H9 (cell line): ENCODE measurements around the gene MBP. TPM values are rescaled to one million over a fixed set of nuclear protein-coding genes. Genes with fewer than 3 reads are reported as not detected.
A peak's percentile ranks its signal among the peaks of the same experiment; 100 is the strongest.

Experiments
- DNase-seq: peaks from one replicate; pipeline ENCODE4 v3.0.0-alpha.2; 2017
- H2AFZ ChIP-seq: one replicate; pipeline ENCODE4 v1.6.1; 2013; ENCODE audit warnings: mild to moderate bottlenecking, low read length, control low read depth, moderate library complexity
- H2AK5ac ChIP-seq: 2 replicates; pipeline ENCODE4 v1.6.1; 2013; ENCODE audit warnings: low read length, control low read depth, mixed read lengths; ENCODE audit not compliant: insufficient read length
- H2BK120ac ChIP-seq: one replicate; pipeline ENCODE4 v1.6.1; 2013; ENCODE audit warnings: low read depth, mild to moderate bottlenecking, low read length, control low read depth, inconsistent platforms; ENCODE audit not compliant: poor library complexity, severe bottlenecking
- H2BK12ac ChIP-seq: 2 replicates; pipeline ENCODE4 v1.6.1; 2013; ENCODE audit warnings: low read length, control low read depth, mixed read lengths, low read depth; ENCODE audit not compliant: insufficient read length
- H2BK15ac ChIP-seq: 2 replicates; pipeline ENCODE4 v1.6.1; 2013; ENCODE audit warnings: low read depth, low read length, control low read depth
- H2BK20ac ChIP-seq: one replicate; pipeline ENCODE4 v1.6.1; 2013; ENCODE audit warnings: low read depth, mild to moderate bottlenecking, low read length, control low read depth, inconsistent platforms; ENCODE audit not compliant: poor library complexity, severe bottlenecking
- H2BK5ac ChIP-seq: 2 replicates; pipeline ENCODE4 v1.6.1; 2013; ENCODE audit warnings: low read length, control low read depth, mixed read lengths; ENCODE audit not compliant: insufficient read length
- H3K14ac ChIP-seq: 2 replicates; pipeline ENCODE4 v1.6.1; 2013; ENCODE audit warnings: low read length, control low read depth; ENCODE audit not compliant: insufficient read depth
- H3K18ac ChIP-seq: 2 replicates; pipeline ENCODE4 v1.6.1; 2013; ENCODE audit warnings: low read depth, mild to moderate bottlenecking, mixed read lengths, low read length, control low read depth; ENCODE audit not compliant: insufficient read length
- H3K23ac ChIP-seq: 2 replicates; pipeline ENCODE4 v1.6.1; 2013; ENCODE audit warnings: low read length, control low read depth, mixed read lengths, low read depth; ENCODE audit not compliant: insufficient read length
- H3K23me2 ChIP-seq: 2 replicates; pipeline ENCODE4 v1.6.1; 2013; ENCODE audit warnings: low read depth, mild to moderate bottlenecking, mixed read lengths, low read length, control low read depth; ENCODE audit not compliant: insufficient read length, poor library complexity, severe bottlenecking
- H3K27ac ChIP-seq: 2 replicates; pipeline ENCODE4 v1.5.1; 2013; ENCODE audit warnings: low read length, control low read depth, mixed read lengths, low read depth; ENCODE audit not compliant: insufficient read length
- H3K27me3 ChIP-seq: 2 replicates; pipeline ENCODE4 v1.6.1; 2013; ENCODE audit warnings: low read length, control low read depth, inconsistent platforms; ENCODE audit not compliant: insufficient read depth
- H3K4ac ChIP-seq: 2 replicates; pipeline ENCODE4 v1.6.1; 2013; ENCODE audit warnings: low read depth, mild to moderate bottlenecking, control low read depth, inconsistent platforms, low read length, moderate library complexity
- H3K4me1 ChIP-seq: 2 replicates; pipeline ENCODE4 v1.6.1; 2013; ENCODE audit warnings: low read length, control low read depth, inconsistent platforms; ENCODE audit not compliant: insufficient read depth
- H3K4me2 ChIP-seq: 2 replicates; pipeline ENCODE4 v1.6.1; 2013; ENCODE audit warnings: low read length, control low read depth, mixed read lengths; ENCODE audit not compliant: insufficient read length, insufficient read depth
- H3K56ac ChIP-seq: 2 replicates; pipeline ENCODE4 v1.6.1; 2013; ENCODE audit warnings: low read depth, mild to moderate bottlenecking, mixed read lengths, low read length, control low read depth; ENCODE audit not compliant: insufficient read length
- H3K79me1 ChIP-seq: 2 replicates; pipeline ENCODE4 v1.6.1; 2013; ENCODE audit warnings: low read depth, mild to moderate bottlenecking, moderate library complexity, low read length, control low read depth, inconsistent platforms; ENCODE audit not compliant: insufficient read depth, poor library complexity, severe bottlenecking
- H3K79me2 ChIP-seq: 2 replicates; pipeline ENCODE4 v1.6.1; 2013; ENCODE audit warnings: low read length, control low read depth, inconsistent platforms; ENCODE audit not compliant: insufficient read depth
- H3K9ac ChIP-seq: 2 replicates; pipeline ENCODE4 v1.6.1; 2013; ENCODE audit warnings: low read length, control low read depth, mixed read lengths; ENCODE audit not compliant: insufficient read length; ENCODE audit errors: extremely low read depth
- H3K9me3 ChIP-seq: one replicate; pipeline ENCODE4 v1.6.1; 2013; ENCODE audit warnings: low read depth, low read length, inconsistent platforms; ENCODE audit not compliant: control insufficient read depth
- H3T11ph ChIP-seq: one replicate; pipeline ENCODE4 v1.6.1; 2013; ENCODE audit warnings: mild to moderate bottlenecking, low read length, control low read depth, inconsistent platforms
- H4K20me1 ChIP-seq: one replicate; pipeline ENCODE4 v1.6.1; 2013; ENCODE audit not compliant: control insufficient read depth, insufficient read length, insufficient read depth
- H4K5ac ChIP-seq: 2 replicates; pipeline ENCODE4 v1.6.1; 2013; ENCODE audit warnings: low read depth, mild to moderate bottlenecking, mixed read lengths, low read length, control low read depth; ENCODE audit not compliant: insufficient read length
- H4K8ac ChIP-seq: replicated peaks from 2 replicates; pipeline ENCODE4 v1.6.1; 2013; ENCODE audit warnings: low read length, control low read depth, mixed read lengths, low read depth; ENCODE audit not compliant: insufficient read length
- H4K91ac ChIP-seq: 2 replicates; pipeline ENCODE4 v1.6.1; 2013; ENCODE audit warnings: low read depth, mild to moderate bottlenecking, moderate library complexity, mixed read lengths, low read length, control low read depth; ENCODE audit not compliant: insufficient read length
- H3K27ac Mint-ChIP-seq, 3 experiments: 2 replicates in 2 of 3; 3 replicates in 1 of 3; pipeline ENCODE4 v1.8.0; 2020 to 2021; ENCODE audit warnings: mixed read lengths in 3 of 3, mild to moderate bottlenecking in 1 of 3, moderate library complexity in 1 of 3
- H3K27me3 Mint-ChIP-seq: 2 replicates; pipeline ENCODE4 v1.8.0; 2021; ENCODE audit warnings: low read depth, mild to moderate bottlenecking, moderate library complexity, mixed read lengths
- H3K36me3 Mint-ChIP-seq, 3 experiments: 2 replicates in 2 of 3; 3 replicates in 1 of 3; pipeline ENCODE4 v1.8.0; 2020 to 2021; ENCODE audit warnings: low read depth in 3 of 3, mixed read lengths in 3 of 3; ENCODE audit not compliant: insufficient read depth in 1 of 3
- H3K4me1 Mint-ChIP-seq, 2 experiments: 2 replicates each; pipeline ENCODE4 v1.8.0; 2020; ENCODE audit warnings: mixed read lengths in 2 of 2
- H3K4me3 Mint-ChIP-seq, 2 experiments: 2 replicates in 1 of 2; 3 replicates in 1 of 2; pipeline ENCODE4 v1.8.0; 2020 to 2021; ENCODE audit warnings: mild to moderate bottlenecking in 2 of 2, mixed read lengths in 2 of 2, moderate library complexity in 1 of 2
- H3K9me3 Mint-ChIP-seq, 2 experiments: 2 replicates in 1 of 2; 3 replicates in 1 of 2; pipeline ENCODE4 v1.8.0; 2020; ENCODE audit warnings: mild to moderate bottlenecking in 2 of 2, mixed read lengths in 2 of 2, moderate library complexity in 1 of 2
- CTCF ChIP-seq: fragments of 200-600 bp; sonication (generic); conservative IDR thresholded peaks from 3 replicates; pipeline ENCODE4 v1.8.0; 2021; ENCODE audit warnings: antibody characterized with exemption, mild to moderate bottlenecking
- WGBS: extraction: QIAGEN DNeasy Blood & Tissue Kit; methylation state at CpG from one replicate; pipeline ENCODE4 v1.1.7; 2013; ENCODE audit warnings: missing lambda C conversion rate, low lambda C conversion rate, mixed read lengths; ENCODE audit not compliant: insufficient read length; ENCODE audit errors: extremely low coverage; 5-methylcytosine and 5-hydroxymethylcytosine counted together
- total RNA-seq: library from RNA; stranded (reverse); gene quantifications from 2 replicates; pipeline ENCODE4 v1.2.1, GENCODE V29; 2021

MBP gene
- total RNA-seq, 1 experiment from 2014 or later, result 8.6 TPM

- Histone ChIP-seq H2BK5ac (no peak overlapping the region), H3K79me1 (no peaks in the 10 kb centered on the region), H3K4ac (no peak overlapping the region), H3K23ac (no peak overlapping the region), H3K14ac (no peak overlapping the region), H2AK5ac (no peak overlapping the region), H4K5ac (no peak overlapping the region), H3K4me2 (no peak overlapping the region), H3K18ac (no peak overlapping the region), H3K56ac (no peak overlapping the region), H4K20me1 (no peaks in the 10 kb centered on the region), H3K9ac (no peak overlapping the region), H3K23me2 (no peaks in the 10 kb centered on the region), H2BK120ac (no peak overlapping the region), H3T11ph (no peak overlapping the region), H3K9me3 (no peaks in the 10 kb centered on the region), H3K4me1 (peaks cover 5% of the 10 kb centered on the region; the same call in 1 of the 2 replicates), H4K8ac (no peak overlapping the region), H3K27ac (no peak overlapping the region), H4K91ac (no peak overlapping the region), H2AFZ (no peak overlapping the region), H2BK15ac (no peak overlapping the region), H3K27me3 (no peaks in the 10 kb centered on the region), H2BK12ac (no peak overlapping the region), H3K79me2 (no peaks in the 10 kb centered on the region), H2BK20ac (no peak overlapping the region)
- no CpG with 5 or more reads among the region's 11 CpGs for WGBS
- Mint-ChIP-seq H3K4me1 (peaks cover 65 to 69% of the 10 kb centered on the region in 2 experiments), H3K36me3 (no peaks in the 10 kb centered on the region), H3K27ac (peak overlapping the region in 1 of 3 experiments; percentile 12; a peak in 1 of 7 replicates), H3K27me3 (peaks cover 23% of the 10 kb centered on the region), H3K9me3 (no peaks in the 10 kb centered on the region; a peak in 1 of 5 replicates), H3K4me3 (peak overlapping the region in 1 of 2 experiments; percentile 21; a peak in 1 of 5 replicates)
- no peak for DNase-seq
- TF ChIP-seq CTCF, result no peak
Measured at GRCh38 chr18:77166523-77166922, 33.9 kb upstream of the MBP start.
